NOMO-1 (cell line): ENCODE measurements around the gene MEGF11.

Experiments
- DNase-seq, 2 experiments: peaks; one replicate each; lab custom pipeline; 2025; ENCODE audit not compliant: unreplicated experiment in 2 of 2; lab: John Stamatoyannopoulos, UW

Gene MEGF11

GRCh38 chr15:65845826-65846519 lies 407.6 kb downstream of the MEGF11 start:
- no peak for DNase-seq
